Measurements from ENCODE around the gene CFAP45.

CFAP45 gene

GRCh38 chr1:159900086-159900680 lies at the start of gene CFAP45:
TSS of gene CFAP45 (minus strand) at chr1:159900165. CDS start at chr1:159900098, 67 bp downstream.
- in situ Hi-C loops (cut with HindIII; ENCODE audit: low sequenced_read_pairs), result no loop called here

- in situ Hi-C loops (cut with HindIII; ENCODE audit: low sequenced_read_pairs), result loop anchor here (5.0 kb wide), 1 partner anchor 33 kb away; no protein-coding TSS in a partner anchor
These were observed 49.2 kb upstream of the CFAP45 start for GRCh38 chr1:159949123-159949522.

- in situ Hi-C loops (cut with HindIII; ENCODE audit: low sequenced_read_pairs), result loop anchor here (5.0 kb wide), 1 partner anchor 34 kb away; no protein-coding TSS in a partner anchor
These were observed 48.0 kb upstream of the CFAP45 start for GRCh38 chr1:159947942-159948341.

- in situ Hi-C loops (cut with HindIII; ENCODE audit: low sequenced_read_pairs), result loop anchor here (5.0 kb wide), 1 partner anchor 36 kb away; no protein-coding TSS in a partner anchor
These were observed 46.5 kb upstream of the CFAP45 start for GRCh38 chr1:159946242-159947187.

GRCh38 chr1:159945483-159946241 lies 45.7 kb upstream of the CFAP45 start, which contains the start of gene IGSF9:
TSS of gene IGSF9 (minus strand) at chr1:159945613. CDS start at chr1:159943454, 2,159 bp downstream.
- in situ Hi-C loops (cut with HindIII; ENCODE audit: low sequenced_read_pairs), result loop anchor here (5.0 kb wide), 1 partner anchor 37 kb away; no protein-coding TSS in a partner anchor

- in situ Hi-C loops (cut with HindIII; ENCODE audit: low sequenced_read_pairs), result loop anchor here (5.0 kb wide), 1 partner anchor 37 kb away; no protein-coding TSS in a partner anchor
These were observed 44.9 kb upstream of the CFAP45 start for GRCh38 chr1:159944623-159945455.

- in situ Hi-C loops (cut with HindIII; ENCODE audit: low sequenced_read_pairs), result no loop called here
These were observed 44.1 kb upstream of the CFAP45 start for GRCh38 chr1:159943908-159944622.

GRCh38 chr1:159943278-159943640 lies 43.3 kb upstream of the CFAP45 start:
- in situ Hi-C loops (cut with HindIII; ENCODE audit: low sequenced_read_pairs), result no loop called here

GRCh38 chr1:159942632-159943277 lies 42.8 kb upstream of the CFAP45 start:
- in situ Hi-C loops (cut with HindIII; ENCODE audit: low sequenced_read_pairs), result no loop called here

GRCh38 chr1:159941591-159942560 lies 41.9 kb upstream of the CFAP45 start:
- in situ Hi-C loops (cut with HindIII; ENCODE audit: low sequenced_read_pairs), result no loop called here

GRCh38 chr1:159941141-159941540 lies 41.2 kb upstream of the CFAP45 start:
- in situ Hi-C loops (cut with HindIII; ENCODE audit: low sequenced_read_pairs), result no loop called here

GRCh38 chr1:159940006-159940620 lies 40.1 kb upstream of the CFAP45 start:
- in situ Hi-C loops (cut with HindIII; ENCODE audit: low sequenced_read_pairs), result no loop called here

GRCh38 chr1:159939678-159940002 lies 39.7 kb upstream of the CFAP45 start:
- in situ Hi-C loops (cut with HindIII; ENCODE audit: low sequenced_read_pairs), result no loop called here

- in situ Hi-C loops (cut with HindIII; ENCODE audit: low sequenced_read_pairs), result no loop called here
These were observed 39.1 kb upstream of the CFAP45 start for GRCh38 chr1:159938905-159939677.

- in situ Hi-C loops (cut with HindIII; ENCODE audit: low sequenced_read_pairs), result no loop called here
These were observed 38.4 kb upstream of the CFAP45 start for GRCh38 chr1:159938211-159938852.

GRCh38 chr1:159937054-159937750 lies 37.2 kb upstream of the CFAP45 start:
- in situ Hi-C loops (cut with HindIII; ENCODE audit: low sequenced_read_pairs), result no loop called here
